Fibroblast of the aortic adventitia (primary cell): ENCODE results near the gene CHRNB2. TPM values are rescaled to one million over a fixed set of nuclear protein-coding genes. Genes with fewer than 3 reads are reported as not detected.

ENCODE experiments used
- DNase-seq: peaks from one replicate; pipeline ENCODE4 v3.0.0-alpha.2; 2010; ENCODE audit warnings: low read depth
- H3K4me3 ChIP-seq: 2 replicates; pipeline ENCODE4 v1.5.1; 2011; ENCODE audit warnings: low read depth, mild to moderate bottlenecking, control low read depth, low read length, moderate library complexity
- total RNA-seq: library from RNA; depleted of rRNA; stranded (reverse); fragments of >200 nt; gene quantifications from 2 replicates; pipeline ENCODE4 v1.2.3, GENCODE V29; 2012; ENCODE audit warnings: low replicate concordance
- TF ChIP-seq, protein P1 (sequence below): IDR thresholded peaks from 2 replicates; pipeline ENCODE4 v1.5.1; 2011; ENCODE audit warnings: mild to moderate bottlenecking, low read length, control low read depth, inconsistent platforms; ENCODE audit not compliant: insufficient read depth

The CHRNB2 gene
- total RNA-seq, 1 donor: under 0.01 TPM

DNA sequence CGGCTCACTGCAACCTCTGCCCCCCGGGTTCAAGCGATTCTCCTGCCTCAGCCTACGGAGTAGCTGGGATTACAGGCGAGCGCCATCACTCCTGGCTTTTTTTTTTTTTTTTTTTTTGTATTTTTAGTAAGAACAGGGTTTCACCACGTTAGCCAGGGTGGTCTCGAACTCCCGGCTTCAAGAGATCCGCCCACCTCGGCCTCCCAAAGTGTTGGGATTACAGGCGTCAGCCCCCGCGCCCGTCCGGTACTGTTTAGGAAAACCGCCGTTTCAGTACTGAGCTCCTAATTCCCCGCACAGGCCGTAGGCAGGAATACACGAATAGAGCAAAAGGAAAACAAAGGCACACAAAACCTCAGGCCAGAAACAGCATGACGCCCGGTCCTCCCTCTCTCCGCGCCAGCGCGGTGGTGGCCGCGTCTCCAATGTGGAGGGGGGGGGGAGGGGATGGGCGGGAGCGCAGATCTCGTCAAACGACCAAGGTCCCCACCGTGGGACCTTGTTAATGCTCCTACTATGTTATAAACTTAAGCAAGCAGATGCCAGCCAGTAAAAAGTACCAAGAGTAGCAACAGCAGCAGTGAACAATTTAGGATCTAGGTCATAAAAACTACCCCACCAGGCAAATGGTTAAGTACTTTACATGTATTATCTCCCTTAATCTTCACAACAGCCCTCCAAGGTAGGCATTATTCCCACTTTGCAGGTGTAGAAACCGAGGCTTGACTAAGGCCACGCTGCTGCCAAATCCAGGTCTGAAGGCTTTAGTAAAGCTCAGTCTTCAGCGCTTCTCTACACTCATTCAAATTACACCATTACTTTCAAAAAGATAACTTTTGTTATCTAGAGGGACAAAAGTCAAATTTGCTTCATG is 41.1 kb downstream of the CHRNB2 start:
- TF ChIP-seq, protein P1, sequence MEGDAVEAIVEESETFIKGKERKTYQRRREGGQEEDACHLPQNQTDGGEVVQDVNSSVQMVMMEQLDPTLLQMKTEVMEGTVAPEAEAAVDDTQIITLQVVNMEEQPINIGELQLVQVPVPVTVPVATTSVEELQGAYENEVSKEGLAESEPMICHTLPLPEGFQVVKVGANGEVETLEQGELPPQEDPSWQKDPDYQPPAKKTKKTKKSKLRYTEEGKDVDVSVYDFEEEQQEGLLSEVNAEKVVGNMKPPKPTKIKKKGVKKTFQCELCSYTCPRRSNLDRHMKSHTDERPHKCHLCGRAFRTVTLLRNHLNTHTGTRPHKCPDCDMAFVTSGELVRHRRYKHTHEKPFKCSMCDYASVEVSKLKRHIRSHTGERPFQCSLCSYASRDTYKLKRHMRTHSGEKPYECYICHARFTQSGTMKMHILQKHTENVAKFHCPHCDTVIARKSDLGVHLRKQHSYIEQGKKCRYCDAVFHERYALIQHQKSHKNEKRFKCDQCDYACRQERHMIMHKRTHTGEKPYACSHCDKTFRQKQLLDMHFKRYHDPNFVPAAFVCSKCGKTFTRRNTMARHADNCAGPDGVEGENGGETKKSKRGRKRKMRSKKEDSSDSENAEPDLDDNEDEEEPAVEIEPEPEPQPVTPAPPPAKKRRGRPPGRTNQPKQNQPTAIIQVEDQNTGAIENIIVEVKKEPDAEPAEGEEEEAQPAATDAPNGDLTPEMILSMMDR: no peak
- peak overlapping the region; percentile 85 for H3K4me3 ChIP-seq
- peak; percentile 59 for DNase-seq

- no peak overlapping the region for H3K4me3 ChIP-seq
- DNase-seq: peak; percentile 17
Measured at GRCh38 chr1:154609398-154610380, 42.1 kb downstream of the CHRNB2 start.

DNA sequence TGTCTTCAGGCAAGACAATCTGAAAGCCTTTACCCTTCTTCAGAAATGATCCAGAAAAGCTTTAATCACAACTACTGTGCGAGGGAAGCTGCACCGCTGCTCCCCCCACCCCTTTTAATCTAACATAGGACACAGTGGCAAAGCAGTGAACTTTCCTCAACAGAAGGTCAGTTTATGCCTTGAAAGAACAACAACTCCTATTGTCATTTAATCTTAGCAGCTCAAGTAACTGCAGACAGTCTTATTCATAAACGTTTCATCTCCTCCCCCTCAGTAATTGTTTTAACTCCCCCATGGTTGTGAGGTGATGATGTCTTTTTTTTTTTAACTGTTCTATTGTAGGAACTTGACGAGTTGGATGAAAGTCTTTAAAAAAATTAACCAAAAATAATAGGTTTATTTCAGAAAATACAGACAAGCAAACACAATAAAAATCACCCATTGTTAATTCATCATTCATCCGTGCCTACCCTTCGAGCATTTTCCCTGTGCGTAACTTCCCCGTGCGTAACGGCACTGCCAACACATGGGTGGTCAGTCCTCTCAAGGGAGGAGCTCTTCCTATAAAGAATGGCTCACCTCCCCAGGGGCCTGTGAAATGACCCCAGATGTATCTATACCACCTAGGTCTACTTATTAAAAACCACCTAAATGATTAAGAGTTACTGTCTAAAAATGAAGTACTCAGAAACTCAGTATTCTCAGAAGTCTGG is 43.7 kb downstream of the CHRNB2 start:
- no peak overlapping the region for H3K4me3 ChIP-seq
- TF ChIP-seq, protein P1: no peak
- DNase-seq: no peak

More at GRCh38 chr1:154609398-154610380, 42.1 kb downstream of the CHRNB2 start:
- TF ChIP-seq, protein P1: no peak

GRCh38 chr1:154614247-154614646 is 46.7 kb downstream of the CHRNB2 start:
- TF ChIP-seq, protein P1: no peak
- no peak overlapping the region for H3K4me3 ChIP-seq
- no peak for DNase-seq

DNA sequence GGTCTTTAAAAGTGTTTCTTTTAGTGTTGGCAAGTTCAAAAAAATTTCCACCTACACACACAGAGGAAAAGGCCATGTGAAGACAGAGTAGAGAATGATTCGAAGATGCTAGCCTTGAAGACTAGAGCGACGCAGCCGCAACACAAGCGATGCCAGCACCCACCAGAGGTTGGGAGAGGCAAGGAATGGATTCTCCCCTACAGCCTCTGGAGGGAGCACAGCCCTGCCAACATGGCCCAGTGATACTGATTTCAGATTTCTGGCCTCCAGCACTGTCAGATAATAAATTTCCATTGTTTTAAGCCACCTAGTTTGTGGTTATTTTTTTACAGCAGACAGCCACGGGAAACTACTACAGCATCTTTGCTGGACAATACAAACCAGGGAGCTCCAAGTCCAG is 47.3 kb downstream of the CHRNB2 start:
- DNase-seq: peak; percentile 39
- TF ChIP-seq, protein P1: peak; percentile 24
- no peak overlapping the region for H3K4me3 ChIP-seq

DNA sequence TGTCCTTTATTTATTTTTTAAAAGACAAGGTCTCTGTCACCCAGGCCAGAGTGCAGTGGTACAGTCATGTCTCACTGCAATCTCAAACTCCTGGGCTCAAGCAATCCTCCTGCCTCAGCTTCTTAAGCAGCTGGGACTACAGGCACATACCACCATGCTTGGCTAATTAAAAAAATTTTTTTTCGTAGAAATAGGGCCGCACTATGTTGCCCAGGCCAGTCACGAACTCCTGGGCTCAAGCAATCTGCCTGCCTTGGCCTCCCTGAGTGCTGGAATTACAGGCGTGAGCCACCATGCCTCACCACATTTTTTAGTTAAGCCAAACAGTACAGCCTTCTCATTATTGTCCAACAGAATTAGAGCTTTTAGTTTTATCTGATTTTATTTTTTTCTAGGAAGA is 47.8 kb downstream of the CHRNB2 start:
- H3K4me3 ChIP-seq: no peak overlapping the region
- TF ChIP-seq, protein P1: no peak
- DNase-seq: no peak
